ENCODE data around the gene ULBP2.
"Not testable (repeated sequence)": the region's sequence is repeated elsewhere in the genome, so short reads cannot be mapped to it uniquely, and the experiment has no call there.

Gene ULBP2

GRCh38 chr6:149925974-149926777 is 15.6 kb upstream of the ULBP2 start:
- peak in 1 of 2 donors; percentile 43 for DNase-seq (ENCODE audit: low read depth in 2 of 2, low spot score in 1 of 2)

DNA sequence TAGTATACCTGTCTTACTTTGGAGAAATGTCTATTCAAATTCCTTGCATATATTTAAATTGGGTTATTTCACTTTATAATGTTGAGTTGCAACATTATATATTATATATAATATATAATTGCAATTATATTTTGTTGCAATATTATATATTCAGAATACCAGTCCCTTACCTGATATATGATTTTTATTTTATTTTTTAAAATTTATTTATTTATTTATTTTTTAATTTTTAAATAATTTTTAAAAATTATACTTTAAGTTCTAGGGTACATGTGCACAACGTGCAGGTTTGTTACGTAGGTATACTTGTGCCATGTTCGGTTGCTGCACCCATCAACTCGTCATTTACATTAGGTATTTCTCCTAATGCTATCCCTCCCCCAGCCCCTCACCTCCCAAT is 14.8 kb upstream of the ULBP2 start:
- DNase-seq (ENCODE audit: low read depth in 2 of 2, low spot score in 1 of 2) = not testable (repeated sequence)

DNA sequence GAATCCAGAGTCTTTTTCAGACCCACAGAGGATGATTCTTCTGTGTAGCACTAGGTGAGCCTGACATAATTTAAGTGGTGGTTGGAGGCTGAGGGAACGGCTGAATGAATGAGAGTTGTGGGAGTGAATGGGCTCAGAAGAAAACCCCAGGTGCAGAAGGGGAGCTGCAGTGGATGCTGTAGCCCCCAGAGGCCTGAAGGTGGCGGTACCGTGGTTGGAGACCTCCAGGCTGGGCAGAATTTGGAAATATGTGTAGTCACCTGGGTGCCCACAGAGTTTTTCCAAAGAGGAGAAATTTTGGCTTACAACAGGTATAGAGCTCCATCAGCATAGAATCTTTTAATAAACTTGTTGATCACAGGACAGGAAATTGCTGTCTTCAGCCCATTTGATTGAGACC is 12.4 kb upstream of the ULBP2 start:
- no peak for DNase-seq (ENCODE audit: low read depth in 2 of 2, low spot score in 1 of 2)

- no peak for DNase-seq (ENCODE audit: low read depth in 2 of 2, low spot score in 1 of 2)
These were observed 10.3 kb upstream of the ULBP2 start for GRCh38 chr6:149931501-149931900.

DNA sequence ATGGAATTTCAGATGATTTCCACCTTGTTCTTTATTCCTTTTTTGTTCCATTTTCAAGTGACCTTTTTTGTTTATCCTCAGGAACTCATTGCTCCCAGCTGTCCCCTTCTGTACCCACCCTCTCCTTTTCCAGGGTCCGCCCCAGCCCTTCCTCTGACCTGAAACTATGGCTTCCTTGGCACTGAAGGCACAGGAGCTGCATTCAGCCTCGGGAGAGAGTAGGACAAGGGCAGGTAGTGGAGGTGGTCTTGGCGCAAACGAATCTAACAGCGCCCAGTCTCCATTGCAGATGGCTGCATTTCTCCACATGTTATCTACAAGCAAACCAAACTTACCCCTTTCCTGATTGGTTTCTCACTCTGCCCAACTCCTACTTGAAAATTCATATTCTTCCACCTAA is 8.8 kb upstream of the ULBP2 start:
- no peak for DNase-seq (ENCODE audit: low read depth in 2 of 2, low spot score in 1 of 2)

DNA sequence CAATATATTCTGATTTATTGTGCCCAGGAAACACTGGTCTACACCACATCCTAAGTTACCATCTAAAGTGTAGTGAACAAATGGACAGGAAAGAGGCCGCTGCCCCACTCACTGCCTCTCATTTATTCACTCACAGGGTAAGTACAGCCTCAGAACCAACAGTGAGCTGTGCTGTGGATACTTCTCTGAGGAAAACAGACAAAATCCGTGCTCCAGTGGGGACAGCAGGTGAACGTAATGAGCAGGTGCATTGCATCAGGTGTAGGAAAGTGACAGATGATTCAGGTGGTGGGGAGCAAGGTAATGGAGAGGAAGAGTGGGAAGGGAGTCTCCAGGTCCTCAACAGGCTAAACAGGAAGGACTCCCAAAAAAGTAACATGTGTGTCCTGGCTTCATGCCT is 8.4 kb upstream of the ULBP2 start:
- DNase-seq (ENCODE audit: low read depth in 2 of 2, low spot score in 1 of 2) = no peak

GRCh38 chr6:149934249-149935156 is 7.3 kb upstream of the ULBP2 start:
- DNase-seq (ENCODE audit: low read depth in 2 of 2, low spot score in 1 of 2) = peak; percentile 51 to 59

DNA sequence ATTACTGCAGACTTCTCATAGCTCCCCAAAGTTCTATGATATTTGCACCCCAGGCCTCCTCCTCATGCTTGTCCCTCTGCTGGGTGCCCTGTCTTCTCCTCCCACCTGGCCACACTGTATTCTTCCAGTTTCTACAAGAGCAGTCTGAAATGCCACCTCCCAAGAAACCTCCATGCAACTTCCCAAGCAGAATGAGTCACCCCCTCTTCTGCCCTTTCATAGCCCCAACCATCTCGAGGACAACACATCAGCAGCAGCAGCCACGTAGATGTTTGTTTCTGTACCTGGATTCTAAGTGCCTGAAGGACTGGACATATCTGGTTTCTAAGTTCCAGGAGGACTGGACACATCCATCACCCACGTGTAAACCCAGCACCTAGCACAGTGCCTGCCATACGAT is 6.6 kb upstream of the ULBP2 start:
- DNase-seq (ENCODE audit: low read depth in 2 of 2, low spot score in 1 of 2) = no peak

DNA sequence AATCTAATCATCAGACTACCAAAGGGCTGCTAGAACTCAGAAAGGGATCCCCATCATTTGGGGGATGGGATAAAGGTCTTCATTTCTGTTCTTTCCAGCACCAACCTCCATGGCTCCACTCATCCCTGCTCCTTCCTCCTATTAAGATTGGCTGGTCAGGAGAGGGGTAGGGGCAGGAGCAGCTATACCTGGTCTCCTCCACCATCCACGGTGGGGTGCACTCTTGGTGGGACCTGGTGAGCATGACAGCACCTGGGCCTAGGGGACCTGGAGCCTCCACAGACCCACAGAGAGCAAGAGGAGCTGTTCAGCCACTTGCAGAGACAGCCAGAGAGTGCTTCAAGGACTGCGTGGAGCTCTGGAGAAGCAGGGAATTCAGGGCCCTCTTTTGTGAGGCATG is 6.1 kb upstream of the ULBP2 start:
- no peak for DNase-seq (ENCODE audit: low read depth in 2 of 2, low spot score in 1 of 2)

GRCh38 chr6:149936743-149937142 is 5.1 kb upstream of the ULBP2 start:
- DNase-seq (ENCODE audit: low read depth in 2 of 2, low spot score in 1 of 2) = no peak

- DNase-seq (ENCODE audit: low read depth in 2 of 2, low spot score in 1 of 2) = not testable (repeated sequence)
These were observed 3.7 kb upstream of the ULBP2 start for GRCh38 chr6:149938013-149938570.

DNA sequence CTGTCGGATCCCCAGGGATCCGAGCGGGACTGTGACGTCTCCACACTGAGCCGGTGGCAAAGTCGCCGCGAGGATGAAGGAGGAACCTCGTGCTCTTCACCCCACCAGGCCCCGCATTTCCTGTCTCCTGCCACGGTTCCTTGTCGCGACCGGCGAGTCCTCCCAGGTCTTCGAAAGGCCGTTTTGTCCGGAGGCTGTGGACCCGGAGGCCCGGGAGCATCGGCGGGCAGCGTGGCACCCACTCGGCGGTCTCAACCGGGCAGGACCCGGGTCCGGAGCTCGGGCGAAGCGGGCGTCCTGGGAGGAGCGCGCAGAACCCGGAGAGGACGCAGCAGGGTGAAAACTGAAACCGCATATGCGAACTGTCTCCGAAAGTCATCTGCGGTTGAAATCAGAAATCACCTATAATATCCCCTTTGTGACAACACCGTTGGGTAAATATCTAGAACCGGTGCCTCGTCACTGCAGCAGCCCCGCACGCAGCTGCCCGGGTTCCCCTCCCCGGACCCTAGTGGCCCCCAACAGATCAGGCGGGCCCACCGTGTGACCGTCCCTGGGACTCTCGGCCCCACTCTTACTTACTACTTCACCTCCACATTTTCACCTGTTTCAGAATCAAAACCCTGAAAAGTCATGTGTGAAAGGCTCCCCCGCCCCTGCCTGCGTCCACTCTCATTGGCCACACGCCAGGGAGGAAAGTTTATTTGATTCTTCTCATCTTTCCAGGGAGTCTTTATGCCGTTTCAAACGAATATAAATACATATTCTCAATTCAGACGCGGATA is 3.1 kb upstream of the ULBP2 start:
- no peak for DNase-seq (ENCODE audit: low read depth in 2 of 2, low spot score in 1 of 2)

GRCh38 chr6:149939356-149939648 is 2.5 kb upstream of the ULBP2 start:
- no peak for DNase-seq (ENCODE audit: low read depth in 2 of 2, low spot score in 1 of 2)

DNA sequence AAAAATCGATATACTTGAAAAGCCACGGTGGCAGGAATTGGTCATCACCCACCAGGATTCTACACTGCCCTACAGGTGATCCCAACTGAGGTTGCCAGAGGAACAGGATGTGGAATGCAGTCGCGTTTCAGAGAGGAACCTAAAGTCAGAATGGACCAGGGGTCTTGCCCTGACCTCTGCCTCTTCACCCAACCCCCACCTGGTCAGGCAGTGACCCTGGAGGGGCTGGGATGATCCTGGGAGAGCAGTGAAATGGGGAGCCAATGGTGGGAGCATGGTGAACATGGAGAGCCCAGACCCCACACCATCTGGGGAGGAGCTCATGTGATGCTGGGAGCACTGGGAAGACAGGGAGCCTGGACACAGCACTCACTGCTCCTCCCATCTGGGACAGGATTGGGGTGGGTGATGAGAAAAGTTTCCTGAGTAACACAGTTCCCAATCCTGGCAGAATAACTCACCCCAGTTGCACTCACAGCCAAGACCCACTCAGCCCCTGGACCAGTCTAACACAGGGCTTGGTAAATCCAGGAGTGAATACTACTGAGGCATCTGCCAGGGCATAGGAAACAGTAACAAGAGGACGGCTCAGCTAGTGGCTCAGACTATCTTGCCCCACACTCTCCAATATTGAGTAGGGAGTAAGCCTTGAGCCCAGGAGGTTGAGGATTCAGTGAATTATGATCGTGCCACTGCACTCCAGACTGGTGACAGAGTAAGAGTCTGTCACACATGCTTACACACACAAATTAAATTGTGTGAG is 1.7 kb upstream of the ULBP2 start:
- DNase-seq (ENCODE audit: low read depth in 2 of 2, low spot score in 1 of 2) = no peak

GRCh38 chr6:149940672-149940982 is 1.2 kb upstream of the ULBP2 start:
- no peak for DNase-seq (ENCODE audit: low read depth in 2 of 2, low spot score in 1 of 2)

DNA sequence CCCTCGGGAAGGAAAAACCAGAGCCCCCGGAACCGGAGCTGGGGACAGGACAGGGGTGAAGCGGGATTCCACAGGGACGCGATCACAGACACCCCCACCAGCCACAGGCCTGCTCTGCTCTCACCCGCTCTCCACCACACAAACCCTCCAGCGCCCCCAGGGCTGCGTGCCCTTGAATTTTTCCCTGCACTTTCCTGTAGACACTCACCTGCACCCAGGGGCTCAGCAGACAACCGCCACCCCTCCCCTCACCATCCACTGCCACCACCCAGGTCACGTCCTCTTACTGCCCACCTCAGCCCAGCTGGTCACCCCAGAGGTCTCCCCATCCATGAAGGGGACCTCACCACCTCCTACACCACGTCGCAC is 631 bp downstream of the ULBP2 start:
- DNase-seq (ENCODE audit: low read depth in 2 of 2, low spot score in 1 of 2) = no peak

DNA sequence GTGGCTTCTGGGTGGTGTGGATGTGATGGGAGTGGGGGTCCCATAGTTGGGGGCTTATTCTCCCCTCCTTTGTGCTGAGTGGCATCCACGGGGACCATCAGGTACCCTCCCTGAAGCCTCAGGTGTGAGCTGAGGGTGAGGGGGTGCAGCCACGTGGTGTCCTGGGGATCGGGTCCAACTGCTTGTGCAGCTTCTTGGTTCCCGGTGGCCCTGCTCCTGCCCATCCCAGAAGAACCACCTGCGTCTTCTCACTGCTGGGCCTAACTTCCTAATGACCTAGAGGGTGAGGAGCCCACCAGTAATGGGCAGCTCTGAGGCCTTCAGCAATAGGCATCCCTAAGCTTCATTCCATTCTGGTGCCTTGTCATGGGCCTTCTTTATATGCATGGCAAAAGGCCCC is 1.5 kb downstream of the ULBP2 start:
- not testable (repeated sequence) for DNase-seq (ENCODE audit: low read depth in 2 of 2, low spot score in 1 of 2)

GRCh38 chr6:149945276-149945675 is 3.5 kb downstream of the ULBP2 start:
- DNase-seq (ENCODE audit: low read depth in 2 of 2, low spot score in 1 of 2) = not testable (repeated sequence)

DNA sequence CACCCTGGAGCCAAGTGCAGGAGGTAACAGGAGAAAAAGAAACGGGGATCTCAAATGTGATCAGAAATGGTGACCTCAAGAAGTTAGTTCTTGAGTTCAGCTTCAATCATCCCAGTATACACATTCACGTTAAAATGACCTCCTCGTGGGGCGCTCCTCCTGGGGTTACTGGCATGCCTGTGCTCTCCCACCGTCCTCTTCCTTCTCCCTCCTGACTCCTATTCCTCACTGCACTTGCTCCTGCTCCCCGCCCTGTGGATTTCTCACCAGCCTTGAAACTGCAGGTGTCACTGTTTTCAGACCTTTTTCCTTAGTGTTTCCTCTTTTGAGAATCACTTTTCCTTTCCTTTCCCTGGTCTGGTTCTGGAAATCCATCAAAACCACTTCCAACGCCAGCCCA is 4.8 kb downstream of the ULBP2 start:
- not testable (repeated sequence) for DNase-seq (ENCODE audit: low read depth in 2 of 2, low spot score in 1 of 2)

DNA sequence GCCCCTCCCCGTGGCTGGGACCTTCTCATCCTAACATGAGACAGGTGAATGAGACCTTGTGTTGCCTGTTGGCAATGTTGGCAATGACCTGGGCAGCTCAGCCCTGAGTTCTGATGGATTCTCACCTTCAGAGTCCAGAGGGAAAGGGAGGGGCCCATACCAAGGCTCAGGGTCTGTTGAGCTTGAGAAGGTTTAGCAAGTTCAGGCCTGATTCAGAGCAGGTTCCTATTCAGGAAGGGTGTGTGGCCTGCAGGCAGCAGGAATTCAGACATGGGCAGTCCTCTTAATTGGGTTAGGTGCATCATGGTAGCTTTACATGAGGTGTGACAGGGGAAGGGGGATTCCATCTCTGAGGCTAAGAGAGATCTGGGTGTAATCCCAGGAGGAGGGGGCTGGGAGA is 5.7 kb downstream of the ULBP2 start:
- DNase-seq (ENCODE audit: low read depth in 2 of 2, low spot score in 1 of 2) = not testable (repeated sequence)

DNA sequence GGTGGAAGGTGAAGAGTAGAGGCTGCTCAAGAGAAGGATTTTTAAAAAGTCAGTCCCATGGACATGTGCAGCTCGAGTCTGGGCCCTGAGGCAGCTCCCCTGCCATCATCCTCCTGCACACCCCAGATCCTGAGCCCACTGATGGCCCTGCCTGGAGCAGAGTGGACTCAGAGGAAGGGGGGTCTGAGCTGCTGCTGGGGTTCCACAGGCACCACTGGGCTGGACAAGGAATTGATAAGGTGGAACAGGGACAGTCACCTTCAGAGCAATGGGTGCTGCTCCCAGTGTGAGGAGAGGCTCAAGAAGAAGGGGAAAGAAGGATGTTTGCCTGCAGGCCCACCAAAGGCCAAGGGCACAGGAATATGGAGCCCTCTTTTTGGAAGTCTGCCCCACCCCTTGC is 6.2 kb downstream of the ULBP2 start:
- no peak for DNase-seq (ENCODE audit: low read depth in 2 of 2, low spot score in 1 of 2)

All from stimulated activated CD8-positive, alpha-beta memory T cell treated with anti-CD3 and anti-CD28 coated beads, Interleukin-4, amount 100 ng/mL, for 1 hour (primary cell).